Measurements from ENCODE around the gene RAB35.

Gene RAB35

DNA sequence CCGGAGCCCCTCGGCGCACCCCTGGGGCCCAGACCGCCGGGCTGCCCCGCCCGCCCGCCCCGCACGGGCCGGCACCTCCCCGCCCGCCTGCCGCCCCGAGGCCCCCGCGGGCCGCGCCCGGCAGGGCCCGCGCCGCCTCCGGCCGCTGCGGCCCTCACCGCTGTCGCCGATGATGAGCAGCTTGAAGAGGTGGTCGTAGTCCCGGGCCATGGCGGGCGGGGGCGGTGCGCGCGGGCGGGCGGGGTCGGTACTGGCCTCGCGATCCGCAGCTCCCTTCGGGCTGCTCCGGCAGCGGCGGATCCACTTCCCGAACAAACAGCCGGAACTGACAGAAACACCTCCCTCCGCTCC is at the start of gene RAB35:
RAB35 (minus strand) TSS at position 313 of the 351 bp plus-strand sequence; CDS start at position 210, 103 bp downstream.
- DNase-seq = no peak
- in situ Hi-C loops (cut with MboI; ENCODE audit: low pct_unique_long_range_greater_than_20kb, low sequenced_read_pairs) = no loop called here

DNA sequence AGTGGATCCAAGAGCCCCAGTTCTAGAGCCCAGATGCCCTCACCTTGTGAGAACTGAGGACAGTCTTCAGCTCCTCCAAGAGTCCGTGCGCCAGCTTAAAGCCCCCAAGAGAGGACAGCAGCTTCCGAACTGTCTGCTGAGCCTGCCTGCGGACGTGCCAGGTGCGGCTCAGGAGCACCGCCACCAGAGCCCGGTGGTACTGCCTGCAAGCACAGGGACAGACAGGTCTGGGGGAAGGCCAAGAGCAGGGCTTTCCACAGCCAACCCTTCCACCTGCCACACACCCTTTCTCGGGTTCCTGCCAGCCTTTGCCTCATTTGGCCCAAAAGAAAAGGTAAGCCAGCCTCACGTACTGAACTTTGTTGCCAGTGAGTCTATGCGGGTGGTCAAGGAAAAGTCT is 47.7 kb upstream of the RAB35 start:
- in situ Hi-C loops (cut with MboI; ENCODE audit: low pct_unique_long_range_greater_than_20kb, low sequenced_read_pairs) = no loop called here
- no peak for DNase-seq

DNA sequence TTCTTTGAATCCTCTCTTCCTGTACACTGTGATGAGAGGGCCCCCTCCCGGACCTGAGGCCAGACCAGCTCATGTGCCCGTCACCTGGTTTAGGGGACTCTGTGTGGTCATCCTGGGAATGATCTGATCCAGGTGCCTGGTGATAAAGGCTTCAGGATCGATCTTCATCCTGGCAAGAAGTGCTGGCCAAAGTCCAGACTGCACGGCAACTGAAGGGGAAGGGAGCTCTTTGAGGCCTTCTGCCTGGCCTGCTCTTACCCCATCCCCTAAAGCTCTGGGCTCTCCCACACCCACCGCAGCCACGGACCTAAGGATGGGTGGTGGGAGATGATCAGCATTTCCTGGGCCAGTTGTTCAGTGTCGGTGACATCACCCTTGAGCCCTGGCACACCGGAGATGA is 46.2 kb upstream of the RAB35 start:
- DNase-seq = no peak
- in situ Hi-C loops (cut with MboI; ENCODE audit: low pct_unique_long_range_greater_than_20kb, low sequenced_read_pairs) = no loop called here

DNA sequence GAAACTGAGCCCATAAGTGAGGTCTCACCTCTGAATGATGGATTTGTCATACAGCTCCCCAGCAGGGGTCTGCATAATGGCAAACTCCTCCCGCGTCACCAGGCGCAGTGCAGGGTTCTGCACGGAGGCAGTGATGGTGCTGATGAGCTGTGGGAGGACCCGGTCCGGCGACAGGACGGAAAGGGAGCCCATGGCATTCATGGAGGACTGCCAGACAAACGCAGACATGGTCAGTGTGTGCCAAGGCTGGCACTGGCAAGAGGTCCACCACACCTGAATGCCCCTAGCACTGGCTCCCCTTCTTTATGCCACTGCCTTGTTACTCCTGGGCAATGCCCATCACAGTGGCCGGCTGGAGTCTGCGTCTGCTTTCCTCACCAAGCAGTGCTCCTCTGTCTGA is 45.3 kb upstream of the RAB35 start:
- DNase-seq = no peak
- in situ Hi-C loops (cut with MboI; ENCODE audit: low pct_unique_long_range_greater_than_20kb, low sequenced_read_pairs) = no loop called here

DNA sequence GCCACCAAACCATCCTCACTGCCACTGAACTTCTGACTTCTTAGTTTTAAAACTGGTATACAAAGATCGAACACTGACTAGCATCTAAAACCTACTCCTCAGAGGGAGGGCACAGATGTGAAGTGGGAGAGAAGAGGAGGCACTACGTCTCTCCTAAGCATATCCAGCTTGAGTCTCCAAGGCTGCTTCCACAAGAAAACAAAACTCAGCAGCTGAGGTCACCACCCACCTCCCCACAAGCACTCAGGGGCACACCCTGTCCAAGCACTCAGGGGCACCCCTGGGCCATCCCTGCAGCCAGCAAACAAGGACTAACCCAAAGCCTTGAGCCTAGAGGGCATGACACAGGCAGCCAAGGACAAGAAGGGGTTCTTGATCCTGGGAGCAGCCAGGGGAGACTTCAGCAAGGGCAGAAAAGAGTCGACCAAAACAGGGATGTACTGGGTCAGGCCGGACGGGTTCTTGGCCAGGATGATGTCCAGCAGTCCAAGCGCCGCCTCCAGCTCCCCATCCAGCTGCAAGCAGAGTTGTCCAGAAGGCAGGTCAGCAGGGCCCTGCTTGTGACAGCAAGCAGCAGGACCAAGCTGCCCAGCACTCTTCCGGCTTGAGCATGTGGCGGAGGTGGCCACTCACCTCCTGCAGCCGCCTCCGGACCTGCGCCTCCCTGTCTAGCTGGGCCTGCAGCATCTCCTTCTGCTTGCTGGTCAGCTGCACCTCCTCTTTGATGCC is 43.1 kb upstream of the RAB35 start:
- no peak for DNase-seq
- in situ Hi-C loops (cut with MboI; ENCODE audit: low pct_unique_long_range_greater_than_20kb, low sequenced_read_pairs) = no loop called here

DNA sequence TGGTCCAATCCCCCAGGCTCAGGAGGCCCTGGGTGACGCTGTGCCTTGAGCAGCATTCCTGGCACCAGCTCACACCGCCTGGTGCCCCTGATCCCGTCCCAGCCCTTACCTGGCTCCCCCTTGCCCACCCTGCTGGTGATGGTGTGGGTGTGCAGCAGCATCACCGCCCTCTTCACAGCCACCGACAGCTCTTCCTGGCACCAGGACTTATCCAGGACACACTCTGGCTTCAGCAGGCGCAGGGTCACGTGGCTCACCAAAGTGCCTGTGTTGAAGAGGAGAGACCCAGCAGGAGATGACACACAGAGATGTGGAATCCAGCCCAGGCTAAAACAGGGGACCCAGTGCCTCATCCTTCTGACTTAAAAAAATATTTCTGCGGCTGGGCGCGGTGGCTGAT is 41.8 kb upstream of the RAB35 start:
- DNase-seq = no peak
- in situ Hi-C loops (cut with MboI; ENCODE audit: low pct_unique_long_range_greater_than_20kb, low sequenced_read_pairs) = no loop called here

DNA sequence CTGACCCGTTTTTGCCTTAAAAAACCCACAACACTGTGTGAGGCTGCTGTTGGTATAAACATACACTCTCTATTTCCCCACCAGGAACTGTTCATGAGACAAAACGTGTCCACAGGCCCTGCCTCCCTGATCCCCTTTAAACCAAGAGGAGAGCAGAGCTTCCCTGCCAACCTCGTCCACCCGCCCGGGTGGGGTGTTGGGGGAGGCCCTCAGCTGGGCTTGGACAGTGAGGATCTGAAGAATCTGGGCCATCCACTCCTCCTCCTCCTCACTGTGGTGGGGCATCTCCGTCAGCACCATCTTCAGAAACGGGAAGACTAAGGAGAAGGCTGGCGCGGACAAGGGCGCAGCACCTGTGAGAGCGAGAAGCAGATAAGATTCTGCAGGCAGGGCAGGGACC is 41.1 kb upstream of the RAB35 start:
- in situ Hi-C loops (cut with MboI; ENCODE audit: low pct_unique_long_range_greater_than_20kb, low sequenced_read_pairs) = no loop called here
- no peak for DNase-seq

DNA sequence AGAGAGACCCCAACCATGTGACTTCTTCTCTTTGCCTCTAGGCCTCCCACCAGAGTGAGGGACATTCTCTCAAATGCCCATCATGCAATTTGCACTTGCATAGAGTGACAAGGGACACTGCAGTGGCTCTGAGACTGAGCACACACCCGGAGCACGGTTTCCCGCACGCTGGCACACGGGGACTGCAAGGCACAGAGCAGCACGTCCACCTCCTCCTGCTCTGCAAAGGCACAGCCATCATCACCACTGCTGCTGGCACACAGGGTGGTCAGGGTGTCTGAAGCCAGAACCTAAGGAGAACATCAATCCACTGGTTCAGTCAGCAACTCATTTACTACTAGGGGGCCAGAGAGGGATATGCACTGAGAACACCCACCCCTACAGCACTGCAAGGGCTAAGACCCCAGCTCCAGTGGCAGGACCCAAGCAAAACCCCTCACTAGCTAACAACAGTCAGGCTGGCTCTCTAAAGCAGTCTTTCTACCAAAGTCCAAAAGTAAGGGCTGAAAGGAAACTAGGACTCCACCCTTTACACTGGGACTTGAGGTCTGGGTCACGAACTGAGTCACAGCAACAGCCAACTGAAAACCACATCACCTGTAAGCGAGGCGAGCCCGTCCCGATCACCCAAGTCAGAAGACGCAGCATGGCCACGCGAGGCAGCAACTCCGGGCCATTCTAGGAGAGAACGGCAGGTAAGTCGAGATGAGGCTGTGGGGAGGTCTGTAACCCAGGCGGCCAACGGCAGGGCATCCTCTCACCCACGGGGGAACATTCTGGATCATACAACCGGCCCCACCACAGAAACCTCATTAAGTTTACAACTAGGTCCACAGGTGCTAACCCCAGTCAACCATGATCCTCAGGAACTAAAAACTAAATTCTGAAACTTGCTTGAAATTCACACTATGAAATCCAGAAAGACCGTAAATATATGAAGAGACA is 40.0 kb upstream of the RAB35 start:
- DNase-seq = no peak
- in situ Hi-C loops (cut with MboI; ENCODE audit: low pct_unique_long_range_greater_than_20kb, low sequenced_read_pairs) = no loop called here

DNA sequence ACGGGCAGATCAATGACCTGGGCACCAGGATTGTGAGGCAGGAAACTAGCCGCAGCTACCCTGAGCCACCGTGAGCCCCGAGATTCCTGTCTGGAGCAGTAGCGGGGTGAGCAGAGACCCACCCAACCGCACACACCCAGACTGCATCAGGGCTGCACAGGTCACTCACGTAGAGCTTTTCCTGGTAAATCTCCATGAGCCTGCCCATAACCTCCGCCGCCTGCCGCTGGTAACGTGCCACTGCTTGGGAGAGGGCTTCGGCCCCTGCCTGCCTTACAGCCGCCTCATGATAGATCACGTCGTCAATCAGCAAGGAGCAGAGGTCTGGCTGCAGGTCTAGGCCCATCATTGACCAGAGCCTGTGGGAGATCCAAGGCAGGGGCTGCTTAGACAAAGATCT is 38.5 kb upstream of the RAB35 start:
- in situ Hi-C loops (cut with MboI; ENCODE audit: low pct_unique_long_range_greater_than_20kb, low sequenced_read_pairs) = no loop called here
- no peak for DNase-seq

DNA sequence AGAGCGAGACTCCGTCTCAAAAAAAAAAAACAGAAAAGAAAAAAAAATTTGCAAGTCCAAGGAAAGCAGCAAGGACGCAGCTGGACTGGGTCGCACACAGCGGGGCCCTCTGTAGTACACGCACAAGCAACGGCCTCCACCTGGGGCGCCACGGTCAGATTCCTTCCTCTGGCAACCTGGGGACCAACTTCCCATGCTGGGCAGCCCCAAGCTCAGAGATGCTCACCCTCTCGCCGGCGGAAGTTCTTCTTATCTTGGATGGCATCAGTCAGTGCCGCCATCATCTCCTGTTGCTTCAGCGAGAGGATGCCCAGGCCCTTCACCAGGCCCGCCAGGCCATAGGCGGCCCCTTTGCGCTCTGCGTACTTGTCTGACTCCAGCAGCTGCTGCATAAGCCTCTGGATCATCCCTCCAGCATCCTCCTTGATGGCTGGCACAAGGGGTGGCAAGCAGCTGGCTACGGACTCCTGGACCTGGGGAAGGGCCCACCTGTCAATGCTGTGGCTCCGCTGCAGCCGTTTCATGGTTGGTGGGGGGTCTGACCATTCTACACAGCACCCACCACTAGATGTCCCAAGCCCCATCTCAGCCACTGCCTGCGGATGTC is 34.5 kb upstream of the RAB35 start:
- in situ Hi-C loops (cut with MboI; ENCODE audit: low pct_unique_long_range_greater_than_20kb, low sequenced_read_pairs) = no loop called here
- no peak for DNase-seq

DNA sequence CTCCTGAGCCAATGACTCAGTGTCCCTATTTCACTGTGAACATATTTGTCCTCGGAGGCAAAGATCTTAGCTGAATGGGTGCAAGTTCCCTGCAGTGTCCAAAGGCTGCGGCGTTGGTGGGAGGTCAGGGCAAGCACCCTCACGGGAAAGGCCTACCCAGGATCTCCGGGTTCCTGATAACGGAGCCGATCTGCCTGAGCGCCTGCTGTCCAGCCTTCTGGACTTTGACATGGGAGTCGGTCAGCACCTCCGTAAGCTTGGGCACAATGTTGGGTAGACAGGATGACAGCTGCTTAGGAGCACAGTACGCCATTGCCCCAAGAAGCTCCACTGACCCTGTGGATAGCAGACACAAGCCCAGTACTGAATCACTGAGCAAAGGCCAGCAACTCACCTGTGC is 31.5 kb upstream of the RAB35 start:
- in situ Hi-C loops (cut with MboI; ENCODE audit: low pct_unique_long_range_greater_than_20kb, low sequenced_read_pairs) = no loop called here
- DNase-seq = no peak

DNA sequence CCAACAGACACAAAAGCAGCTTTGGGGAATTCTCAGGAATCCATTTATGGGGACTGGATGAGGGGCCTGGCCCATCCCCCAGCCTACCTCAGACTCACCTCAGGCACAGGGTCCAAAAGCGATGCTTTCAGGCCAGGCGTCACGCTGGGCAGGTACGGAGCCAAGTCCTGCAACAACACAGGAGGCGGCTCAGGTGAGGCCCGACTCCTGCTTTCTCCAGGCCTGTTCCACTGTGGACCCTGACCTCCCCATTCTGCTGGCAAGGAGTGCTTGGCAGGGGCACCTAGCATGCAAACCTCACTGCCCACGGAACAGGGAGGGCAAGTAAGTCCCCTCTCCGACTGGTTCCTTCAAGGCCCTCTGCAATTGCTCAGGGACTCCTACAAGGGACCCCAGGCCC is 28.6 kb upstream of the RAB35 start:
- in situ Hi-C loops (cut with MboI; ENCODE audit: low pct_unique_long_range_greater_than_20kb, low sequenced_read_pairs) = no loop called here
- no peak for DNase-seq

DNA sequence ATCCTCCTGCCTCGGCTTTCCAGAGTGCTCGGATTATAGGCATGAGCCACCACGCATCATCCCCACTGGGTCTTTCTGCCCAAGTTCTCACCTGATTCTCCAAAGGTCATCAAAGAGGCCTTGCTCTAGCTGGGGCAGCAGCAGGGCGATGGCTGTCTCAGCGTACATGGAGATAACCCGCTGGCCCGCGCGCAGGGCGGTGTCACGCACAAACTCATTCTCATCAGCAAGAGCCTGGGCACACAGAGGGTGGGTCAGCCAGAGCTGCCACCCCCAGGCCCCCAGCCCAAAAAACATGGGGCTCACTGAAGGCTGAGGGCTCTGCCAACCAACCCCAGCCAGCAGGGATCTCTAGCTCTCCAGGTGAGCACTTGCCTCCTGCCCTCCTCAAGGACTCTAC is 27.7 kb upstream of the RAB35 start:
- DNase-seq = no peak
- in situ Hi-C loops (cut with MboI; ENCODE audit: low pct_unique_long_range_greater_than_20kb, low sequenced_read_pairs) = no loop called here

DNA sequence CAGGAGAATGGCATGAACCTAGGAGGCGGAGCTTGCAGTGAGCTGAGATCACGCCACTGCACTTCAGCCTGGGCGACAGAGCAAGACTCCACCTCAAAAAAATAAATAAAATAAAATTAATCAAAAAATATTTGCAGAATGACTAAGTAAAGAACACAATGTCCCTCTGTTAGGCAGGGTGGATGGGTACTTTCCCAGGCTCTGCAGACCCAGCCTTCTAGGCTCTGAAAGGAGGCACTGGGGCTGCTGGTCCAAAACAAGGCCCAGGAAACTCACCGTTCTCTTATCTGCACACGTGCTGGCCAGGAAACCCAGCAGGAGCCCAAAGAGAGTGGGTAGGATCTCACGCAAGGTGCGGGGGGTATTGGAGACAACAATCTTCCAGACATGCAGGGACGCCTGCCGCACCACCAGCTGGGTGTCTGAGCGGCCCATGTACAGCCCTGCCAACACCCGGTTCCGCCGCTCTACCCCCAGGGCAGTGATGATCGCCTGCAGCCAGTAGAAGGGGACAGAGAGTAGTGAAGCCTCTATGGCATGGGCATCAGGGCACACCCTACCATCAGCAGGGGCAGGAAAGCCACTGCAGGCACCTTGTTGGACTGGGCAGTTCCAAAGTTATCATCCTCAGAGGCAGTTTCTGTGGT is 25.8 kb upstream of the RAB35 start:
- no peak for DNase-seq
- in situ Hi-C loops (cut with MboI; ENCODE audit: low pct_unique_long_range_greater_than_20kb, low sequenced_read_pairs) = no loop called here

DNA sequence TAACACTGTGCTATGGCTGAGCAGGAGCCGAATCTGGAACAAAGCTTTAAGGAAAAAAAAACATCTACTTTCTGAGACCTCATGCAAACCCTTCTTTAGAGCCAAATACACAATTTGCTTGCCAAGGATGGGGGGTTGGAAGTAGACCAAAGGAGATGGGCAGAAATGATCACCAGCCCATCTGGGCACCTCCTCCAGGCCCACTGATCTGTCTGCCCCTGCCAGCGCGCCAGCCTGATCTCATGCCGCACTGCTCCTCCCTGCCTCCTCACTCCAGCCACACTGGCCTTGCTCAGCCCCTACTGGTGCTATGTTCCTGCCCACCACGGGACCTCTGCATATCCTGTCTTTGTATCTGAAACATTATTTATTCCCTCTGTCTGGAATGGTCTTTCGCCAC is 24.8 kb upstream of the RAB35 start:
- DNase-seq = no peak
- in situ Hi-C loops (cut with MboI; ENCODE audit: low pct_unique_long_range_greater_than_20kb, low sequenced_read_pairs) = no loop called here

DNA sequence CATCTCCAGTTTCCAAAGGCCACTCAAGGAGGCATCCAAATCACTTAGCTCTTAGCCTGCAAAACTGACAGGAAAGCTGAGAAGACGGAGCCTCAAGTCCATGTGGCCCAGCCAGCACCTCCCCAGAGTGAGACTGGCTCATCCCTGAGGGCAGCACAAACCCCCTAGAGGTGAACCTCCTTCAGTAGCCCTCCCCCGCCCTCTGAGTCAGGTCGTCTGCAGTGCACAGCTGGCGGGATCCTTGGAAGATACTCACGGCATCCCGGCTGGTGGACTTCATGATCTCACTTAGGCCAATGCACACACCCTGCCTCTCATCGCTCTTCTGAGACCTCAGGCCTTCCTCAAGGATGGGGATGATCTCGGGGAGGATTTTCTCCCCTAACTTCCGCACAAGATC is 24.1 kb upstream of the RAB35 start:
- DNase-seq = no peak
- in situ Hi-C loops (cut with MboI; ENCODE audit: low pct_unique_long_range_greater_than_20kb, low sequenced_read_pairs) = no loop called here

DNA sequence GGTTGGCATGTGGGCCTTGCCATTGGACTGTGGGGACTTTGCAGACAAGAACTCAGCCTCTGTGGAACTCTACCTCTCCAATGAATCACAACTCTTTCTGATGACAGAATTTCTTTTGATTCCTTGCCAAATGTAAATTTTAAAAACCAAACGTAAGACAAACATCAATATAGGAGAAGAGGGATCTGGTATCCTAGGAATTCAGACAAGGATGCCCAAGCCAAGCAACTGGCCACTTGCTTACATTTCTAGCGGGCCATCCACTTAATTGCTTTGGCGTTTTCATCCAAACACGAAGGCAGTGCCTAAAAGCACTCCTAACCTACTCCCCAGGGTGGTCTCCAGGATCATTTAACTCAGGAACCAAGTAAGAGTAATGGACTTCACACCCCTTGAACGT is 23.4 kb upstream of the RAB35 start:
- in situ Hi-C loops (cut with MboI; ENCODE audit: low pct_unique_long_range_greater_than_20kb, low sequenced_read_pairs) = no loop called here

DNA sequence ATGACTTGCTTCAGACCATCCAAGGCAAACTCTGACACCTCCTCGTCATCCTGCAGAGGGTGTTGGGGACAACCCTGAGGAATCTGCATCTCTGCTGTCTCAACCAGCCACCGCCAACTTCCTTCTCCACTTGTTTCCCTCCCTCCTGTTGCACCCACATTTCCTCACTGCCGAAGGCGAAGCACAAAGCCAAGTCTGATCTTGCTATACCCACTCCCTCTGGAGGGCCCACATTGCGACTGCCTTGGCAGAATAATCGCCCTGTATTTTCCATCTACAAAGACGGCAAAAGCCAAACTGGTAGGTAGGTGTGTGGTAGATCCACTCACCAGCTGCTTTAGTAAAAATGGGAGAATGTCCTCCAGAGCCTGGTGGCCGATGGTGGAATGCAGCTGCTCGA is 21.8 kb upstream of the RAB35 start:
- no peak for DNase-seq
- in situ Hi-C loops (cut with MboI; ENCODE audit: low pct_unique_long_range_greater_than_20kb, low sequenced_read_pairs) = no loop called here

More for the DNA sequence above, 23.4 kb upstream of the RAB35 start:
- DNase-seq = no peak

DNA sequence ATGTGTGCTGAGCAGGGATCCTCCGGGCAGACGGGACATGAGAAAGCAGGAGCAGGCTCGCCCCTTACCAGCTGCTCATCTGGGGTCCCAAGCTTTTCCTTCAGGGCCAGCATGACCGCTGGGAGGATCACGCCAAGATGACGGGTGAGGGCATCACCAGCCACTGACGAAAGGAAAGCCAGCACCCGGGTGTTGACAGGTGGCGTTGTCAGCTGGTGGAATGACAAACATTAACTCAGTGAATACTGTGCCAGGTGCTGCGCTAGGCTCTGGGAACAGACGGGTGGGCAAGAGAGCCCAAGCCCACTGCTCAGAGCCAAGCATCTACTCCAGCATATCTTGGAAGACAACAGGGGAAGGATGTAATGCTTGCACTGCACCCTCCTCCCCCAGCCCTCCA is 21.3 kb upstream of the RAB35 start:
- DNase-seq = no peak
- in situ Hi-C loops (cut with MboI; ENCODE audit: low pct_unique_long_range_greater_than_20kb, low sequenced_read_pairs) = no loop called here

Measured in KBM-7 (cell line).